Lower leg skin (tissue), 4 donors: ENCODE measurements around the gene REG4. TPM values are rescaled to one million over a fixed set of nuclear protein-coding genes. Genes with fewer than 3 reads are reported as not detected.

ENCODE experiments used
- DNase-seq, 2 donors: peaks; one replicate each; pipeline ENCODE4 v3.0.0-alpha.2; 2019; ENCODE audit warnings: low spot score in 2 of 2
- H3K4me3 ChIP-seq: fragments of 200-600 bp; sonication (generic); 2 replicates; pipeline ENCODE4 v1.5.1; 2017; ENCODE audit warnings: mild to moderate bottlenecking, low read depth; ENCODE audit not compliant: poor library complexity, severe bottlenecking
- CTCF ChIP-seq, 3 donors: fragments of 450-650 bp; IDR thresholded peaks; one replicate each; pipeline ENCODE4 v1.5.1; 2016; ENCODE audit warnings: antibody characterized with exemption in 3 of 3, mild to moderate bottlenecking in 3 of 3, moderate library complexity in 2 of 3
- POLR2A ChIP-seq, 2 donors: fragments of 450-650 bp; IDR thresholded peaks; one replicate each; pipeline ENCODE4 v1.6.1; 2016 to 2017; ENCODE audit warnings: antibody characterized with exemption in 2 of 2, mild to moderate bottlenecking in 1 of 2, moderate library complexity in 1 of 2
- WGBS, 2 donors: methylation state at CpG; one replicate each; pipeline ENCODE4 v1.1.5; 2018; 5-methylcytosine and 5-hydroxymethylcytosine counted together
- intact Hi-C: fragments of 100-400 bp; cut with DNase I; formaldehyde crosslinking; loops from one replicate; pipeline ENCODE4 v1.15.0; 2023; ENCODE audit warnings: low total_unique reads
- total RNA-seq, 4 donors: library from RNA; depleted of rRNA; stranded (reverse); fragments of >200 nt; gene quantifications; one replicate each; pipeline ENCODE4 v1.1.0, GENCODE V29; 2016

Gene REG4
- total RNA-seq, 4 donors from 2014 or later: not detected

- DNase-seq: no peak
- 89 to 91% methylated on average over 3 of the region's 3 CpGs for WGBS, 2 donors
- H3K4me3 ChIP-seq: no peak overlapping the region
- intact Hi-C loops: no loop called here
- TF ChIP-seq POLR2A (IDR thresholded peaks at IDR 0.05): no peak
- TF ChIP-seq CTCF (IDR thresholded peaks at IDR 0.05): no peak
Measured at GRCh38 chr1:119828266-119828665, 17.0 kb upstream of the REG4 start.

GRCh38 chr1:119827010-119827409 is 15.8 kb upstream of the REG4 start:
- 74 to 78% methylated on average over 1 of the region's 1 CpG for WGBS, 2 donors
- intact Hi-C loops: no loop called here
- DNase-seq: no peak
- H3K4me3 ChIP-seq: no peak overlapping the region
- TF ChIP-seq CTCF (IDR thresholded peaks at IDR 0.05) (no peak), POLR2A (IDR thresholded peaks at IDR 0.05) (no peak)

GRCh38 chr1:119822406-119822805 is 11.1 kb upstream of the REG4 start:
- DNase-seq: no peak
- intact Hi-C loops: no loop called here
- 81 to 88% methylated on average over 3 of the region's 3 CpGs for WGBS, 2 donors
- no peak overlapping the region for H3K4me3 ChIP-seq
- TF ChIP-seq POLR2A (IDR thresholded peaks at IDR 0.05): no peak
- TF ChIP-seq CTCF (IDR thresholded peaks at IDR 0.05): no peak

- 88 to 92% methylated on average over 2 of the region's 2 CpGs for WGBS, 2 donors
- H3K4me3 ChIP-seq: no peak overlapping the region
- TF ChIP-seq CTCF (IDR thresholded peaks at IDR 0.05) (no peak), POLR2A (IDR thresholded peaks at IDR 0.05) (no peak)
- DNase-seq: no peak
- intact Hi-C loops: no loop called here
Measured at GRCh38 chr1:119818181-119818580, 6.9 kb upstream of the REG4 start.

- WGBS, 2 donors: 74% methylated on average over 2 of the region's 2 CpGs
- no peak for DNase-seq
- intact Hi-C loops: no loop called here
- H3K4me3 ChIP-seq: no peak overlapping the region
- TF ChIP-seq CTCF (IDR thresholded peaks at IDR 0.05) (no peak), POLR2A (IDR thresholded peaks at IDR 0.05) (no peak)
Measured at GRCh38 chr1:119816407-119816806, 5.1 kb upstream of the REG4 start.

GRCh38 chr1:119815928-119816327 is 4.7 kb upstream of the REG4 start:
- intact Hi-C loops: no loop called here
- 80 to 86% methylated on average over 7 of the region's 7 CpGs for WGBS, 2 donors

More at GRCh38 chr1:119815928-119816327, 4.7 kb upstream of the REG4 start:
- H3K4me3 ChIP-seq: no peak overlapping the region
- DNase-seq: no peak
- TF ChIP-seq CTCF (IDR thresholded peaks at IDR 0.05) (no peak), POLR2A (IDR thresholded peaks at IDR 0.05) (no peak)
